Measurements from ENCODE around the gene TMEM117.

- TF ChIP-seq MAX (IDR thresholded peaks at IDR 0.05; ENCODE audit: low read depth, low read length) (no peak), POLR2A (IDR thresholded peaks at IDR 0.05; ENCODE audit: extremely low read depth, insufficient read length) (no peak), CTCF (IDR thresholded peaks at IDR 0.05; ENCODE audit: low read depth, low read length) (no peak)
These were observed 586.7 kb downstream of the TMEM117 start for GRCh38 chr12:44422559-44422958.

Measured in NB4 (cell line).